GM19468 (cell line): ENCODE results near the gene LAMA5.
"Not testable (repeated sequence)": the region's sequence is repeated elsewhere in the genome, so short reads cannot be mapped to it uniquely, and the experiment has no call there.

Experiments
- ATAC-seq: cut with Tn5 transposase; IDR thresholded peaks from one replicate; pipeline ENCODE4 v1.9.1; 2021; ENCODE audit warnings: mild to moderate bottlenecking, moderate library complexity, moderate number of reproducible peaks; ENCODE audit not compliant: unreplicated experiment; ENCODE audit errors: extremely low read depth

LAMA5 gene

DNA sequence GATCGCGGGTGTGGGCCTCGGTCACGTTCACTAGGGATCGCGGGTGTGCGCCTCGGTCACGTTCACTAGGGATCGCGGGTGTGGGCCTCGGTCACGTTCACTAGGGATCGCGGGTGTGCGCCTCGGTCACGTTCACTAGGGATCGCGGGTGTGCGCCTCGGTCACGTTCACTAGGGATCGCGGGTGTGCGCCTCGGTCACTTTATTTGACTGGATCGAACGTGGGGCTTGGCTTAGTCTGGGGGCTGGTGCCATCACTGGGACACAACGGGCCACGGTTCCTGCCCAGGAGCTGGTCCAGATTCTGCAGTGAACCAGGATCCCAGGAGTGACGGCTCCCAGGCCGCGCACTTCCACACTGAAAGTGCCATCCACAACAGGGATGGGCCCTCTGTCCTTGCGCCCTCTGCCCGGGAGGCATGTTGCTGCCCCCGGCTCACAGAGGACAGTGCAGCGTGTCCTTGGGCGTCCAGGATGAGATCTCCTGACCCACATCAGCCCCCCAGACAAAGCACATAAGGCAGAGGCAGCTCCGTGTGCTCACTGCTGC lies 6.6 kb upstream of the LAMA5 start:
- not testable (repeated sequence) for ATAC-seq

DNA sequence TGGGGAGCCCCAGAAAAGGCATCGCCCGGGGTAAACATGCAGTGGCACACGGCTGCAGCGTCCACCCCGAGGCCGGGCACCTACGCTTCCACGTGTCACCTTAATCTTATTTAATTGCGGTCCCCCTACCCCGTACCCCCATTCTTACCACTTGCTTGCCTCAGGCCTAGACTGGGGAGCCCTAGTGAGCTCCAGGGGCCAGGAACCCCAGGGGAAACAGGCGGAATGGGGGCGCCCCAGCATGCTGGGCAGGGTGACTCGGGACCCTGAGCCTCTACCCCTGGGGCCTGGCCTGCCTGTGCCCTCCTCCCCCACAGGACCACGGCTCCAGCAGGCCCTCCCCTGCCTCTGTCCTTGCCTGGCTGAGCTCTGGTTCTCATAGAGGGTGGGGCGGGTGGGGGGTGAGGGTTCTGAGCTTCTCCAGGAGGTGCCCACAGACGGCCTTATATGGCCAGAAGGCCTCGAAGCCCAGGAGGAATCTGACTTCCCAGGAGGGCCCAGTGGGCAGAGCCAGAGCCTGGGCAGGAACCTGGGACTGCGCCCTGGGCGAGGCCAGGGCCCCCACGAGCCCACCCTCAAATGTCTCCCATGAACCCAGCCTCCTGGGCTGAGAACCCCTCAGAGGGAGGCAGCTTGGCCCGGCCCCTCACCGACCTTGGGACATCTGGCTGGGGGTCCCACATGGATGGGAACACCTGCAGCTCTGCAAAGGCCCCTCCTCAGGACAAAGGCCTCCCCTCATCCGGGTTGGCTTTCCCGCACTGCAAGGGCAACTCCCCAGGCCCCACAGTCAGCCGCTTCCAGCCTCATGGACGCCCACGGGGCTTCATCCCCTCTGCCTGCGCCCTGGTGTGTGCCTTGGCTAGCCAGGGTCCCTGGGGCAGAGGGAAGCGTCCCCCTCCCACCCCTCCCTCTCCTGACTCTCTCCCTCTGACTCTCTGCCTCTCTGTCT lies 5.2 kb upstream of the LAMA5 start:
- no peak for ATAC-seq

- ATAC-seq, result no peak
Measured at GRCh38 chr20:62371588-62372041, 4.5 kb upstream of the LAMA5 start.

DNA sequence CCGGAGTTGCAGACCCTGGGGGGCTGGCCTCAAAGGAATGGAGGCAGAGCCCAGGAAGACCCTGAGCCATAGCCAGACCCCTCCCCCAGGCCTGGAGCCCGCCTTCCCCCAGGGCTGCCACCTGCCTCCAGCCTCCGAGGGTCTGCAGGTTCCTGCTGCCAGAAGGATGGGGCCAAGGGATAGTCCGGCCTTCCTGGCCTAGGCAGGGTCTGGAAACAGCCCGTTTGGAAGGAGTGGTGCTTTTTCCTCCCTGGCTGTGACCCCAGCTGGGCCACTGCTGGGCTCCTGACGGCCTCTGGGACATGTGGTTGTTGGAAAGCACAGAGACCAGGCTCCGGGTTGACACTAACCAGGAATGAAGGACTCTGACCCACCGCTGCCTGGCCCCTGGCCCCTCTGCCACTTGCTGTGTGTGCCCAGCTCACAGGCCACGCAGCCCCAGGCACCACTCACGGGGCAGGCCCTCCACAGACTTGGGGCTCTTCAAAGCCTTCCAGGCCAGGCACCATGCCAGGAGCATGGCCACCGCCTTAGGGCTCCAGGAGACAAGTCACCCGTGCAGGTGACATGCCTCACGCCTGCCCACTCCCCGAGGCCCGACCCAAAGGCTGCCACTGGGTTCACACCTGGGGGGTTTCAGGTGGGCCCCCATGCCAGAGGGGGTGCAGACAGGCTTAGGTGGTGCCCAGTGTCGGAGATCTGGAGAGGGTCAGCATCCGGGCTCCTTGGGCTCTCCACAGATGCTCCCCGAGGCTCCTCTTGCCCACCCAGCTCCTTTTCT lies 3.9 kb upstream of the LAMA5 start:
- ATAC-seq, result no peak

DNA sequence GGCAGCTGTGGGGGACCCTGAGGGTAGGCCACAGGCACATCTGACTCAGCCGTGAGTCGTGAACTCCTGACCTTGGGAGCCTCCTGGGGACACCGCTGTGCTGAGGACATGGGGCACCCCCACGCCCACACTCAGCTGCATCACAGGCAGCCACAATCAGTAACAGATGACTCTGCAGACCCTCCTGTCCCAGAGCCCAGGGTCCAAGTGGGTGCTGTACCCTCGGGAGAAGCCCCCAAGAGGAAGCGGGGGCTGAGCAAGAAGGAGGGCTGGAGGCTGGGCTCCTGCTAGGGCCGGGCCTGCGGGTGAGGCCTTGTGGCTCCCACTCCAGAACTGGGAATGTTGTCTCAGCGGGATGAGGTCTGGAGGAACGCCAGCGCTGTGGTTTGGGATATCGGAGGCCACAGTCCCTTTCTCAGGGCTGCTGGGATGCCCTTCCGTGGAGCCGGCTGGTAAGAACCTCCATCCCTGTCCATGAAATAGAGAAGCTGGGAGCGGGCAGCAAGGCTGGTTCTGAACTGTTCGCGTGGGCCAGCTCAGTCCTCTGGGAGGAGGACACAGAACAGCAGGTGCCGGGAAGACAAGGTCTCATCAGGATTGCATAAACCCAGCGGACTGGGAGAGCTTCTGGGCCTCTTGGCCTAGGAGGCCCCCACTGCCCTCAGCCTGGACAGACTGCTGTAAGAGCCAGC lies 3.1 kb upstream of the LAMA5 start:
- ATAC-seq, result no peak

DNA sequence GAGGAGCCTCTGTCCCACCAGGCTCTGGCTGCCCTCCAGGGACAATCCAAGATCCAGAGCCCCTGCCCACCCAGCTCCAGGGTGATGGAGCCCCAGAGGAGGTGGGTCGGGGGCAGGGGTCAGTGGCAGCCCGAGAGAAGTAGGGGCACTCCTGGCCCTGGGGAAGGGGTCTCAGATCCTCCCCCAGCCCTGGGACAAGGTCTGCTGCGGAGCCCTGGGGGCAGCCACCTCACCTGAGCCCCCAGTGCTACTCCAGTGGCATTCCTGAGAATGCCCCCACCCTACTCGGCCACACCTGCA lies 2.7 kb upstream of the LAMA5 start:
- ATAC-seq, result no peak

GRCh38 chr20:62368976-62369814 lies 2.1 kb upstream of the LAMA5 start:
- ATAC-seq, result no peak

DNA sequence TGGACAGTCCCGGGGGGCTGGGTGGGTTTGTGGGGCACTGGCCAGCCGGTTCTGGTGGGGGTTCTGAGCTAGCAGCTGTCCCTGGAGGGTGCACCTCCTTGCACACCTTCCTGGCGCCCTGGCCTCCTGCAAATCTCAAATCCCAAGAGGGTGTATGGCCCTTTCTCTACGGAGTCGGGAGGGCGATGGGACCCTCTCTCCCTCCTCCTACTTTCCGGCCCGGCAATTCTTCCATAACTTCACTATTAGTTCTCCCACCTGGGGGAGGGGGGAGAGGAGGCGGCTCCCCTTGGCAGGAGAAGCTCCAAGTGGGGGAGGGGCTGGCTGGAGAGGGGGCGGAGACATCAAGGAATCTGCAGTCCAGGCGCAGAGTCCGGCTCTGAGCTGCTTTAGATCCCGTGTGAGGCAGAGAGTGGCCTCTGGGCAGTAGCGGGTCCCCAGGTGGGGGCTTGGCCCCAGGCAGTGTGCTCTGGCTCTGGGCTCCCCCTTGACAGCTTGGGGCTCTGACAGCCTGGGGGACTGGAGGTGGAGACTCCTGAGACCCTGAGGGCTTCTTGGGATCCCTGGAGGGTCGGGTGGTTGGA lies 1.4 kb upstream of the LAMA5 start:
- no peak for ATAC-seq

GRCh38 chr20:62367633-62368391 lies 700 bp upstream of the LAMA5 start:
- no peak for ATAC-seq

DNA sequence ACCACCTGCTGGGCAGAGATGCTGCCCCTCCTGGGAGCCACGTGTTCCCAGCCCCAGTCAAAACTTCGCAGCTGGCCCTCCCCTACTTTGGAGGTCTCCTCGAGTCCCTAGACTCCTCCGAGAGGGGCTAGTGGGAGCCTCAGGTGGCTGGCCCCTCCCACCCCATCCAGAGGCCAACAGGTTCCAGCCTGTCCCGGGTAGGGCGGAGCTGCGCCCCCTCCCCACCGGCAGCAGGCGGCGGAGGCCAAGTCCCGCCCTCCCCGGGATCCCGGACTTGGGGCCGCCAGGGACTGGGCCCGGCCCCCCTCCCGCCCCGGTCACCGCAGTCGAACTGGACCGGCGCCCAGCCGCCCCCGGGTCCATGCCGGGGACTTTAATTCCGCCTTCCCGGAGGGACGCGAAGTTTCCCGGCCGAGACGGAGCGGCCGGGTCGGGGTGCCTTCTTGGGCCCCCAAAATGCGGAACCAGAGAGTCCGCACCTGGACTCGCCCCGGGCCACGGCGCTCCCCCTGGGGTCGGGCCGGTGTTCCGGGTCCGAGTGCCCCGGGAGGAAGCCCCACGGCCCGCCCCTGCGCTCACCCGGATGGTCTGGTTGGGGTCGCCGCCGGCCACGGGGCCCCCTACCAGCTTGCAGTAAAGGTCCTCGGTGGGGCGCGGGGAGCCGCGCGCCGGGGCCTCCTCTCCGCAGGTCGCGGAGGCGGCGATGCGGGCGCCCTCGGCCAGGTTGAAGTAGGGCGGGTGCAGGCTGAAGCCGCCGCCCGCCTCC lies 559 bp downstream of the LAMA5 start:
- no peak for ATAC-seq

DNA sequence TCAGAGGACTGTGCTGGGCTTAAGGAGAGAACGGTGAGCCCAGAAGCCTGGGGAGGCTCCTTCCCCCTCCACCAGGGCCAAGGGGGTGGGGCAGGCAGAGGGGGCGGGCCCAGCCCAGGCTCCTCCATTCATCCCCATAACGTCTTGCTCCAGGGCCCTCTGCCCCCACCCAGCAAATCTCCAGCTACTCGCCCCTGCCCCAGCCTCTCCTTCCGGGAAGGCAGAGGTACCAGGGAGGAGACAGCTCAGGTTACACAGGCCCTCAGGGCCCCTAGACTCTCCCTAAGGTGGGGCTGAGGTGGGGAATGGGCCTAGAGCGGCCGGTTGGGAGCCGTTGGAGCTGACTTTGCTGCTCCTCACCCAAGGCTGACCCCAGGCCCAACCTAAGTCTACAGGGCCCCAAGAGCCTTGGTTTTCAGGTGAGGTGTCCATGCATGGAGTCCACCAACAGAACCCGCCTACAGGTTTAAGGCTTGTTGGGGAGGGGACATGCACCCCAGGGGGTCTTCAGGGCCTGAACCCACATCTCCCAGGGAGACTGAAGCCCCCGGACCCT lies 1.2 kb downstream of the LAMA5 start:
- ATAC-seq, result no peak

DNA sequence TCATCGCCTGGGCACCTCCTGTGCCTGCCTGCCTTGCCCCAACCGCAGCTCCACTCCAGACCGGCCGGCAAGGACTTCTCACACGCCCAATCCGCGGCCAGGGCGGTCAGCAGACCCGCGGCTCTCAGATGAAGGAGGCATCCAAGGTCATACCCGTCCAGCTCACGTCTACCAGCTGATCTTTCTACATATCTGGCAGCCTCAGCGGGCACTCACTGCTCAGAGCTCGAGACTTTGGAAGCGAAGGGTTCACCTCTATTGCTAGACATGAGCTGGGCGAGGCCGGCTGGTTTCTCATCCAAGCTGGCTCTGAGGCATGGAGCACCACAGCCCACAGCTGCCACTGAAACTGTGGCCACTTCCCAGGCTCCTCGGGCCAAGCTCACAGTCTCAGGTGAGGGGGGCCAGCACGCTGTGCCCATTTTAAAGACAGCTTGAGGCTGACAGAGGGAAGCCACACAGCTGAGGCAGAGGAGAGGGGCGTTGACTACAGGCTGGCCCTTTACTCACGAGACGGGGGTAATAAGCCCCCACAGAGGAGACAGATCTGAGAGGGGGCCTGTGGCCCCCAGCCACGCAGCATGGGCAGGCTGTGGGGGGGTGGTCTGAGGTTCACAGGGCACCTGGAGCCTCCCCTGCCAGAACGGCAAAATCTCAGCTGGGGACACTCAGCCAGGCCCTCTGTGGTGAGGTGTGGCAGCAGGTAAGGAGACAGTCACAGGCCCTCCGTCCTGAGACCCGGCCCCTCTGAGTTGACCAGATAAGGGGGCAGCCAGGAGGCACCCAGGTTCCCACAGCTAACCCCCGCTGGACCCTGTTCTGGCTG lies 2.0 kb downstream of the LAMA5 start:
- ATAC-seq, result no peak

GRCh38 chr20:62363920-62364851 lies 2.9 kb downstream of the LAMA5 start:
- no peak for ATAC-seq

DNA sequence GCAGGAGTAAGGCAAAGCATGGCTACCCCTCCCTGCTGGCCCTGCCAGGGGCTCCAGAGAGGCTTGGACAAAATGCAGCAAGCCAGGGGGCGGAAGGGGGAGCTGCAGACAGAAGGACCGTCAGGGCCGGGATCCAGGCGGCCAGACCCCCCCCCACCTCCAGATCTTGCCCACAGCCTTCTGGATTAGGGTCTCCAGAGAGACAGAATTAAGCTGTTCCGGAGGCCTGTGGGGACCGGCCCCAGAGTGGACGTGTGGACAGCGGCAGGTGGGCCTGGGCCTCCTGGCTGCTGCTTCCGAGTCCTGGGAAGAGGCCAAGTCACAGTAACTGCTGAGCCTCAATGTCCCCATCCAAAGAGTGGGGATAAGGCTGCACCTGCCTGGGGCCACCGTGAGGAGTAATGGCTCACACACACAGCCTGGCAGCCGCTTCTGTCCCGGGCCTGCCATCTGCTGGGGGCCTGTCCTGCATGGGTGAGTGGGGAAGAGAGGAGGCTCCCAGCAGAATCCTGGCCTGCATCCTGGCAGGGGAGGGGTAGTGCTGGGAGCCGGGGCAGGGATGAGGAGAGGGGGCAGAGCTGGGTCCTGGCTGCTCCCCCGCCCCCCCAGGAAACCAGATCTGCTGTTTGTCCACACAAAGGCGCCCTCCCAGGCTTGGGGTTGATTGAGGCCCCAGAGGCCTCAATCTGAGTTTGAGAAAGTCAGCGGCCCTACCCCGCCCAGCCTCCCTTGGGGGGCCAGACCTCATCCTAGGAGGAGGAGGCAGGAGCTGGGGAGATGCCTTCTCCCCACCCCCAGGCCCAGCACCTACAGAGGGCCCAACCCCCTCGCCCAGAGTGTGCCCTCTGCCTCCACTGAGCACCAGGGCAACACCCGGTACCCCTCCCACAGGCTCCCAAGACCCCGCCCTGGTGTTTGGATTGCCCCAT lies 3.9 kb downstream of the LAMA5 start:
- no peak for ATAC-seq

- ATAC-seq, result no peak
Measured at GRCh38 chr20:62362590-62362940, 4.5 kb downstream of the LAMA5 start.
